MG63 (cell line): ENCODE measurements around the gene TEX2. TPM values are rescaled to one million over a fixed set of nuclear protein-coding genes. Genes with fewer than 3 reads are reported as not detected.

Source experiments
- DNase-seq: peaks from one replicate; pipeline ENCODE4 v3.0.0-alpha.2; 2020
- H3K27me3 ChIP-seq: fragments of 250-450 bp; sonication (Bioruptor Pico); 2 replicates; pipeline ENCODE4 v1.5.1; 2020; ENCODE audit warnings: mild to moderate bottlenecking, moderate library complexity
- H3K36me3 ChIP-seq: fragments of 250-450 bp; sonication (Bioruptor Pico); 2 replicates; pipeline ENCODE4 v1.5.1; 2020; ENCODE audit warnings: mild to moderate bottlenecking, moderate library complexity
- H3K4me3 ChIP-seq: fragments of 250-450 bp; sonication (Bioruptor Pico); 2 replicates; pipeline ENCODE4 v1.5.1; 2020; ENCODE audit warnings: mild to moderate bottlenecking, moderate library complexity
- H3K9me3 ChIP-seq: fragments of 250-450 bp; sonication (Bioruptor Pico); 2 replicates; pipeline ENCODE4 v1.5.1; 2020; ENCODE audit warnings: mild to moderate bottlenecking, moderate library complexity
- total RNA-seq: library from RNA; depleted of rRNA; stranded (reverse); fragments of >200 nt; shearing (Covaris generic); gene quantifications from 2 replicates; pipeline ENCODE4 v1.2.3, GENCODE V29; 2014; ENCODE audit warnings: low replicate concordance

TEX2 gene
- total RNA-seq, 1 experiment from 2014 or later = 17.2 TPM

DNA sequence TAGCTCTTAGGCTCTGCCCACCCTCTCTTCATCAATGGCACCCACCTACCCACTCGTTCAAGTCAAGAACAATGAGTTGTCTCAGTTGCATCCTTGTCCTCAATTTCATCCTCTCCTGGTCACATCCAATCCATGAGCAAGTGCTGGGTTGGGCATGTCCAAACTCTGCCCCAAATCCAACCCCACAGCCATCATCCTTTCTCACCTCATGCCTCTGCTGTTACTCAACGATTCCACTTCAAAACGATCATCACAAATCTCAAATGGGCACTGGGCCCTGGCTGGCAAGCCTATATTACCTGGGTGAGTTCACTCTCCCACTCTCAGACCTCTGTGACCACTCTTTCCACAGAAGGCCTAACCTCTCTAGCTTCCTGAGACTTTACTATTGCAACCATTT lies 12.0 kb upstream of the TEX2 start:
- Histone ChIP-seq H3K27me3 (no peaks in the 10 kb centered on the region), H3K9me3 (no peaks in the 10 kb centered on the region; the same call in 1 of the 2 replicates), H3K4me3 (no peak overlapping the region), H3K36me3 (no peaks in the 10 kb centered on the region)
- DNase-seq = no peak

- H3K4me3 ChIP-seq = no peak overlapping the region
- H3K27me3 ChIP-seq = no peaks in the 10 kb centered on the region
- DNase-seq = no peak
- H3K9me3 ChIP-seq = no peaks in the 10 kb centered on the region; the same call in 1 of the 2 replicates
- no peaks in the 10 kb centered on the region for H3K36me3 ChIP-seq
These were observed 9.9 kb upstream of the TEX2 start for GRCh38 chr17:64273006-64273405.

- DNase-seq = no peak
- no peaks in the 10 kb centered on the region for H3K36me3 ChIP-seq
- no peak overlapping the region for H3K4me3 ChIP-seq
- H3K27me3 ChIP-seq = peaks cover 8% of the 10 kb centered on the region; the same call in 1 of the 2 replicates
- no peaks in the 10 kb centered on the region; the same call in 1 of the 2 replicates for H3K9me3 ChIP-seq
These were observed 7.8 kb upstream of the TEX2 start for GRCh38 chr17:64270885-64271284.

DNA sequence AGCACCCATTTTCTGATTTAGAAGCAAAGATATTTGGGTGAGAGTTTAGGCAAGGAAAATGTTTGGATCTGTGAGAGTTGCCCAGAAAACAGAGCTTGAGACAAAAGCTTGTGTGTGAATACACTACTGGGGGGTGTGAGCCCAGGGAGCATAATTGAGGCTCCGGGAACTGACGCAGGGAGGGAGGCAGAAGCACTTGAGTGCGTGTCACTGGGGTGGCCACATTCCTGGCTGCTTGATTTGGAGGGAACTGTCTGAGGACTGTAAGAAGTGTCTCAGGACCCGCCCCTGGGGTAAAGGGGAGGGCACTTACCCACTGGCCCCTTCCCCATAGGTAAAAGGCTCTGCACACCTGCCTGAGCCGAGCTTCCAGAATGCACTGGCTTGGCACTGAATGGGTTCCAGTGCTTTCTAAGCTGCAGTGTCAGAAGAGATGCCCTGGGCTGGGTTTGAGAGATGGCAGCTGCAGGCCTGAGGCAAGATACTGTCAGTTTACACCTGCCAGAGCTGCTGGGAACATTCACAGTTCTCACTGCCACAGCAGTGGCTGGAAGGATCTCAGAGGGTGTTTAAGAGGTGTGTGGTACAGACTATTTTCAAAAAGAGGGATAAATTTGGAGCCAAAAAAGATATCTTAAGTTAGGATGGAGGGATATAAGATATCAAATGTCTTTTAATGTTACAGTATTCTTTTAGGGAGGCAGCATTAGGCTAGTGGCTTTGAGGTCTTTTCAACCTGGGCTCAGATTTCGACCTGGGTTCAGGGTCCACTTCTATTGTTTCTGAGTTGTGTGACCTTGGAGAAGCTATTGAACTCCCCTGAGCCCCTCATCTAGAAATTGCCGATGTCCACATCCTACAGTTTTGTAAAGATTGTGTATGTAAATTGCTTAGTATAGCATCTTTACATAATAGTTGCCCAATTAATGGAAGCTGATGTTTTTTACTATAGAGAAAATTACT lies 6.9 kb upstream of the TEX2 start:
- H3K4me3 ChIP-seq = no peak overlapping the region
- no peak for DNase-seq
- peaks cover 8% of the 10 kb centered on the region; the same call in 1 of the 2 replicates for H3K27me3 ChIP-seq
- no peaks in the 10 kb centered on the region for H3K36me3 ChIP-seq
- no peaks in the 10 kb centered on the region; the same call in 1 of the 2 replicates for H3K9me3 ChIP-seq

DNA sequence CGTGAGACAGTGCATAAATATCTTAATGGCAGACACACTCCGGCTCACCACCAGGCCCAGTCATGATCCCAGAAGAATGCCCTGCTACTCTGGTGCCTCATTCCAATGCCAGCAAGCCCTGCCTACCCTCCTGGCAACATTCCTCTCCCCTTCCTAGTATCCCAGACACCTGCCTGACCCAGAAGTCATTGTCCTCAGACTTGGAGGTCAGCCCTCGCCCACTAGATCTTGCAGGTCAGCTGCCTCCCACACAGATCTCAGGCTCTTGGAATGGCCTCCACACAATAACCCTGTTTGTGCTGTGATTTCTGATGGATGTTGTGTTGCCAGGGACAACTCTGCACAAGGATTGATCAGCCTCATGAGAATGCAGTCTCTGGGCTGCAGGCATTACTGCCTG lies 1.8 kb upstream of the TEX2 start:
- DNase-seq = no peak
- Histone ChIP-seq H3K27me3 (peaks cover 8% of the 10 kb centered on the region; the same call in 1 of the 2 replicates), H3K4me3 (no peak overlapping the region), H3K36me3 (no peaks in the 10 kb centered on the region), H3K9me3 (no peaks in the 10 kb centered on the region)

- H3K36me3 ChIP-seq = no peaks in the 10 kb centered on the region
- peaks cover 7% of the 10 kb centered on the region; the same call in 1 of the 2 replicates for H3K27me3 ChIP-seq
- DNase-seq = peak; percentile 30
- no peaks in the 10 kb centered on the region for H3K9me3 ChIP-seq
- H3K4me3 ChIP-seq = peak overlapping the region; percentile 90
These were observed 661 bp downstream of the TEX2 start for GRCh38 chr17:64262198-64262999.

DNA sequence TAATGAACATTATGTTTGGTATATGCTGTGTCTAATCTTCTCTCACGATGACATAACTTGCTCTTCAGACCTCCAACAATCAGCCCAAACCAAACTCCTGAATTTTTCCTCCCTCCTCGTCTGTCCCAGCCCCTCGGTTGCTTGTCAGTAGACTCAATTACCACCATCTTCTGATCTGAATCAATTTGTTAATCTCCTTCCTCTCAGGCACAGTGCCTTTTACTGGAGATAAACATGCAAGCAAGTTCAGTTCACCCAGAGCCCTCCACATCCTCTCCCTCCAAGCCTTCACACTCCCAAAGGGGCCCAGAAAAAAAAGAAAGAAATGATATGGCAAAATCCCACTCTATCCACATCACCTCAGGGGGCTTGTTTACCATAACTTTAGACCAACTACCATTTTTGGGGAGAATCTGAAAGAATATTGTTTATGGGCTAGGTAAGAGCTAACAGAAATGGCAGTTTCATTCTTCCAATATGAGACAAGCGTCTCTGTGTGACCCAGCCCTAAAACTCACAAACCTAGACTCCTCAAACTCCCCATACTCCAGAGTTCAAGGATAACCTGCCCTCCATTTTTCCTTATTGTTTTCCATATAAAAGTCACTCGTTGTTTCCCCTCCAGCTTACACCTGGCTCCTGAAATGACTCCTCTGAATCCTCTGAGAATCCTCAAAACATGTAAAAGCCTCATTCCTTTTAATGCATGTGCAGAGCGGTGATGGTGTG lies 1.5 kb downstream of the TEX2 start:
- Histone ChIP-seq H3K9me3 (no peaks in the 10 kb centered on the region), H3K4me3 (peak overlapping the region; percentile 90), H3K27me3 (peaks cover 2% of the 10 kb centered on the region; the same call in 1 of the 2 replicates), H3K36me3 (no peaks in the 10 kb centered on the region)
- no peak for DNase-seq

GRCh38 chr17:64260886-64261285 lies 2.2 kb downstream of the TEX2 start:
- no peak for DNase-seq
- no peak overlapping the region for H3K4me3 ChIP-seq
- no peaks in the 10 kb centered on the region for H3K36me3 ChIP-seq
- no peaks in the 10 kb centered on the region for H3K27me3 ChIP-seq
- H3K9me3 ChIP-seq = no peaks in the 10 kb centered on the region

- Histone ChIP-seq H3K36me3 (no peaks in the 10 kb centered on the region), H3K4me3 (no peak overlapping the region), H3K27me3 (no peaks in the 10 kb centered on the region), H3K9me3 (no peaks in the 10 kb centered on the region)
- no peak for DNase-seq
These were observed 3.1 kb downstream of the TEX2 start for GRCh38 chr17:64259922-64260321.

GRCh38 chr17:64259426-64259825 lies 3.6 kb downstream of the TEX2 start:
- H3K9me3 ChIP-seq = no peaks in the 10 kb centered on the region
- 0 out of 2 replicates have a peak, but pooled peaks cover 2% of the 10 kb centered on the region for H3K36me3 ChIP-seq
- no peak overlapping the region for H3K4me3 ChIP-seq
- no peaks in the 10 kb centered on the region for H3K27me3 ChIP-seq
- DNase-seq = no peak

DNA sequence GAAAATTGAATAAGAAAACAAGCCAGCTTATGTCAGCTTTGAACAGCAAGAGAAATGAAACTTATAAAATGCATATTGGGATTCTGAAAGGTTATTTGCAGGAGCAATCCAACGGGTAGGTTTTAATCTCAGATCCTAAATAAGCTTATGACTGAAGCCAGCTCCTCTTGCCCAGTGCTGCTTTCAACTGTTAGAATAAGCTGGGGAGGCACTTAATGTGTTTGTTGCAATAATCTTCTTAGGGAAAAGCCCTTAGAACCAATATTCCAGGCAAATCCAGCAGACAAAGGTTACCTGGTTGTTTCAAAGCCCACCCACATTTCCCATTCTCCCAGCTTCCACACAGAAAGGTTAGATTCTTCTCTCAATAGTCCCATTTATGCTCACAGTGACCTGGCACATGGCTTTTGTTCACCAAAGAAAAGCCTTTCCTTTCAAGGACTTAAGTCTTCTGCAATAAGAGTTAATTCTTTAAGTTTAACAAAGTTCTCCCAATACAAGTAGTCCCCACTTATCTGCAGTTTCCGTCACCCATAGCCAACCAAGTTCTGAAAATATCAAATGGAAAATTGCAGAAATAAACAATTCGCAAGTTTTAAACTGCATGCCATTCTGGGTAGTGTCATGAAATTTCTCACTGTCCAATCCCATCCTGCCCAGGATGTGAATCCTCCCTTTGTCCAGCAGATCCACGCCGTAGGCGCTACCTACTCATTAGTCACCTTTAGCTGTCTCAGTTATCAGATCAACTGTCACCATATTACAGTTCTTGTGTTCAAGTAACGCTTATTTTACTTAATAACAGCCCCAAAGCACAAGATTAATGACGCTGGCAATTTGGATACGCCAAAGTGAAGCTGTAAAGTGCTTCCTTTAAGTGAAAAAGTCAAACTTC lies 5.9 kb downstream of the TEX2 start:
- no peak for DNase-seq
- Histone ChIP-seq H3K27me3 (no peaks in the 10 kb centered on the region), H3K9me3 (no peaks in the 10 kb centered on the region), H3K4me3 (no peak overlapping the region), H3K36me3 (0 out of 2 replicates have a peak, but pooled peaks cover 2% of the 10 kb centered on the region)

- no peaks in the 10 kb centered on the region for H3K9me3 ChIP-seq
- no peak overlapping the region for H3K4me3 ChIP-seq
- 0 out of 2 replicates have a peak, but pooled peaks cover 2% of the 10 kb centered on the region for H3K36me3 ChIP-seq
- H3K27me3 ChIP-seq = no peaks in the 10 kb centered on the region
- no peak for DNase-seq
These were observed 7.3 kb downstream of the TEX2 start for GRCh38 chr17:64255764-64256163.

DNA sequence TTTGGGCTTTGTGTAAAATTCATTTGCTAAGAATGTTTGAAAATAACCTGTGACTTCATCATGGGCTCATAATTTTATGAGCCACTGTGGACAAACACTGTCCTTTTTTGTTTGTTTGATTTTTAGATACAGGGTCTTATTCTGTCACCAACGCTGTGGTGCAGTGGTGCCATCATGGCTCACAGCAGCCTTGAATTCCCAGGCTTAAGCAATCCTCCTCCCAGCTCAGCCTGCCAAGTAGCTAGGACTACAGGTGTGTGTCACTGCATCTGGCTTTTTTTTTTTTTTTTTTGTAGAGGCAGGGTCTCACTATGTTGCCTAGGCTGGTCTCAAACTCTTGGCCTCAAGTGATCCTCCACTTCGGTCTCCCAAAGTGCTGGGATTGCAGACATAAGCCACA lies 8.3 kb downstream of the TEX2 start:
- no peaks in the 10 kb centered on the region for H3K27me3 ChIP-seq
- H3K9me3 ChIP-seq = no peaks in the 10 kb centered on the region
- H3K36me3 ChIP-seq = 0 out of 2 replicates have a peak, but pooled peaks cover 2% of the 10 kb centered on the region
- no peak for DNase-seq
- no peak overlapping the region for H3K4me3 ChIP-seq

GRCh38 chr17:64253470-64253869 lies 9.6 kb downstream of the TEX2 start:
- no peak overlapping the region for H3K4me3 ChIP-seq
- no peak for DNase-seq
- H3K9me3 ChIP-seq = no peaks in the 10 kb centered on the region
- no peaks in the 10 kb centered on the region for H3K27me3 ChIP-seq
- H3K36me3 ChIP-seq = 0 out of 2 replicates have a peak, but pooled peaks cover 2% of the 10 kb centered on the region

DNA sequence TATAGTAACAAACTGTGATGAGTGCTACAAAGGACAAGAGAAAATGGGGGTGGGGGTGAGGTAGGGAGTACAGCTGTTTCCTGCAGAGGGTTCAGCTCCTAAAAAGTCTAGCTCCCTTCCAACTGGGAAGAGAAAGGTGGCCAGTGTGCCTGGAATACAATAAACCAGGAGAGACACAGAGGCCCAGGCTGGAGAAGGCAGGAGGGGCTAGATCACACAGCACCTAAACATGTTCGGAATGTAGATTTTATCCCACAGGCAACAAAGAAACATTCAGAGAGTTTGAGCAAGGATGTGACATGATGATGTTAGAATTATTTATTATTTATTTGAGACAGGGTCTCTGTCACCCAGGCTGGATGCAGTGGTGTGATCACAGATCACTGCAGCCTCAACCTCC lies 10.2 kb downstream of the TEX2 start:
- Histone ChIP-seq H3K9me3 (no peaks in the 10 kb centered on the region), H3K36me3 (0 out of 2 replicates have a peak, but pooled peaks cover 2% of the 10 kb centered on the region), H3K27me3 (no peaks in the 10 kb centered on the region), H3K4me3 (no peak overlapping the region)
- DNase-seq = no peak
